ENCODE results near the gene IFT81.
A peak's percentile ranks its signal among the peaks of the same experiment; 100 is the strongest.
"Not testable (repeated sequence)": the region's sequence is repeated elsewhere in the genome, so short reads cannot be mapped to it uniquely, and the experiment has no call there.

IFT81 gene, protein sequence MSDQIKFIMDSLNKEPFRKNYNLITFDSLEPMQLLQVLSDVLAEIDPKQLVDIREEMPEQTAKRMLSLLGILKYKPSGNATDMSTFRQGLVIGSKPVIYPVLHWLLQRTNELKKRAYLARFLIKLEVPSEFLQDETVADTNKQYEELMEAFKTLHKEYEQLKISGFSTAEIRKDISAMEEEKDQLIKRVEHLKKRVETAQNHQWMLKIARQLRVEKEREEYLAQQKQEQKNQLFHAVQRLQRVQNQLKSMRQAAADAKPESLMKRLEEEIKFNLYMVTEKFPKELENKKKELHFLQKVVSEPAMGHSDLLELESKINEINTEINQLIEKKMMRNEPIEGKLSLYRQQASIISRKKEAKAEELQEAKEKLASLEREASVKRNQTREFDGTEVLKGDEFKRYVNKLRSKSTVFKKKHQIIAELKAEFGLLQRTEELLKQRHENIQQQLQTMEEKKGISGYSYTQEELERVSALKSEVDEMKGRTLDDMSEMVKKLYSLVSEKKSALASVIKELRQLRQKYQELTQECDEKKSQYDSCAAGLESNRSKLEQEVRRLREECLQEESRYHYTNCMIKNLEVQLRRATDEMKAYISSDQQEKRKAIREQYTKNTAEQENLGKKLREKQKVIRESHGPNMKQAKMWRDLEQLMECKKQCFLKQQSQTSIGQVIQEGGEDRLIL

DNA sequence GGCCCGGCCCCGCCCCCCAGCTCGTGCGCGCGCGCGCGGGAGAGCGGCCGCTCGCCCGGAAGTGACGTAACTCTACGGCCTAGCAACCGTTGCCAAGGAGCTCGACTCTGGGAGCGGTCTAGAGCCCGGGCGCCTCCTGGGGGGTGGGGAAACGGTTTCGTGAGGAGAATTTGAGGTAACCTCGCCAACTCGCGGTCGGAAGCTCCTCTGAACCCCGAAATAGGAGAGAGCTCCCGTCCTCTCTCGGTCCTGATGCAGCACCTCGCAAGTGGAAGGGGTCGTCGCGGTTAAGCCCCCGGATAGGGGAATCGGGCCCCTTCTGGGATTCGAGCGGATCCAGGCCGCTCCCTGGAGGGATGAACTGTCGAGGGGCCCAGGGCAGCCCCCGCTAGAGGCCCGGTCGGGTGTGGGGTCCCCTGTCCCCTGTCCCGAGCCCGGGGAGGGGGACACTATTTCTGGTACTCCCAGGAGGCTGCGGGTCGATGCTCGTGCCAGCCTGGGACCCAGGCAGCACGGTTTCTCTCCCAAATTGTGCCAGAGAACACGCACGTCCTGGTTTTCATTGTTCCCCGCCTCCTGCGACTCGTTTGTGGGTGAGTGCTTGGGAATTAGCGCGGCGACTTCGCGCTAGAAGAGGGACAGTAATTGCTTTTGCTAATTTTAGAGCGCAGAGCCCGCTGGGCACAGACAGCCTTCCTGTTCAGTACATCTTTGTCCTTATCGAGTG, at the start of gene IFT81:
Gene IFT81 (plus strand): TSS at position 89 of the 727 bp plus-strand sequence. CDS start 3,024 bp downstream, outside the sequence.
- peak; percentile 95 for DNase-seq (ENCODE audit: low spot score)

DNA sequence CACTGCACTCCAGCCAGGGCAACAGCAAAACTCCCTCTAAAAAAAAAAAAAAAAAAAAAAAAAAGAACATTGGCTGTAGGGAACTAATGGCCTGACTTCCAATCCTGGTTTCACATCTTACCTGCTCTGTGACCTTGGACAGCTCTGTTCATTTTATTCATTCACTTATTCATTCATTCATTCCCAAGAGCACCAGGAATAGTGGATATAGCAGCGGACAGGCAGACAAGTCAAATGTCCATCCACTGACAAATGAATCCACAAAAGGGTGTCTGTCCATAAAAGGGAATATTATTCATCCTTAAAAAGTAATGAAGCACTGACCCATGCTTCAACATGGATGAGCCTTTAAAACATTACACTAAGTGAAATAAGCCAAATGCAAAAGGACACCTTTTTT, 48.3 kb upstream of the IFT81 start:
- no peak for DNase-seq (ENCODE audit: low spot score)
- no peak for FAIRE-seq

More for the DNA sequence above, at the start of gene IFT81:
- FAIRE-seq = no peak

DNA sequence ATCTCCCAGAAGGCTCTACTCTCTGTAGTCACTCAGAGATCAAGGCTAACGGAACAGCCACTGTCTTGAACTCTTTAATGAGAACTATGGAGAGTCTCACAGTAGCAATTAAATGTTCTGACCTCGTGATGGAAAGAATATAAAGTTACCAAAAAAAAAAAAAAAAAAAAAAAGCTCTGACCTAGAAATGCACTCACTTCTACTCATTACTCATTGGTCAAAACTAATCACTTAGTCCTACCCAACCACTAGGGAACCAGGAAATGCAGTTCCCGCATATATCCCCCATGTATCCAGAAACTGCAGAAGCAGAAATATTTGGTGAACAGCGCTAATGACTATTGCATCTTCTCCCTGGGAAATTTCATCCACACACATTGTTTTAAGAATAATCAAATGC, 46.4 kb upstream of the IFT81 start:
- DNase-seq (ENCODE audit: low spot score) (no peak), FAIRE-seq (no peak)

- DNase-seq (ENCODE audit: low spot score) (no peak), FAIRE-seq (no peak)
These were observed 44.4 kb upstream of the IFT81 start for GRCh38 chr12:110079477-110080400.

- DNase-seq (ENCODE audit: low spot score) (no peak), FAIRE-seq (no peak)
These were observed 43.7 kb upstream of the IFT81 start for GRCh38 chr12:110080410-110080809.

DNA sequence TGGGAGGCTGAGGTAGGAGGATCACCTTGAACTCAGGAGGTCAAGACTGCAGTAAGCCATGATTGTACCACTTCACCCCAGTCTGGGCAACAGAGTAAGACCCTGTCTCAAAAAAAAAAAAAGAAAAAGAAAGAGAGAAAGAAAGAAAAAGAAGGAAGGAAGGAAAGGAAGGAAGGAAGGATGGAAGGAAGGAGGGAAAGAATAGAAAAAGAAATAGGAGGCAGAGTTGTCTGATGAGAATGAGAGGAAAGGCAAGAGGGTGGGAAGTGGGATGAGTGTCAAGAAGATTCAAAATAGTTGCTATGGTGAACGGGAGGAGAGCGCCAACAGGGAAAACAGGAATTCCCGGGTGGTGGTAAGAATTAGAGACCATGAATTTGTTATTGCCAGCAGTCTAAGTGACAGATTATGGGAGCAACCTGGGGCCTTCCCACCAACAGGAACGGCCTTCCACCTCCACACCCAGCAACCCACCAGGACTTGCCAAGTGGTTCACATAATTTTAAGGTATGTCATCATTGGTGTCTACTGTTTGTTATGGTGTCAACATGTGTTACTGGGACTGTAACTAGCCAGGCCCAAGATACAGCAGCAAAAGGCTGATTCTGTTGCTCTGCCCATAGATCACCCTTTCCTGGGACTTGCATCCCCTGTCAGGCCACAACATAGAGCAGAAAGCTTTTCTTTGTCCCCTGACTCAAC, 39.7 kb upstream of the IFT81 start:
- no peak for FAIRE-seq

GRCh38 chr12:110088216-110088615, 35.9 kb upstream of the IFT81 start:
- DNase-seq (ENCODE audit: low spot score); FAIRE-seq: not testable (repeated sequence)

More for the DNA sequence above, 39.7 kb upstream of the IFT81 start:
- no peak for DNase-seq (ENCODE audit: low spot score)

DNA sequence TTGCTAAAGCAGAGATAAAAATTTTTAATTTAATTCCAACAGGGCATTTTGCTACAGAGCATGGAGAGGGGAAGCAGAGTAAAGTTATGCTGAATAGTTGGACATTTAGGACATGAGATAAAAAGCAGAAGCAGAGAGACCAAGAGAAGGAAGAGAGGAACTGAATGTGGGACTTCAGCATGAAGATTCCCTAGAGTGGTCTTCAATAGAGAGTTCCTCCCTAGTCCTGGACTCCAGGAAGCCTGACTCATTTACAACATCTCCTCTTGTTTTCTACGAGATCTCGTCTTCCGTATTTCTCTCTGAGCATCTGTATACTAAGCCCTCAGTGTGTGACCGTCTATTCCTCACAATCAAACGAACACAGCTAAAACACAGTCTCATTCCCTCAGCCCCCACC, 35.2 kb upstream of the IFT81 start:
- no peak for FAIRE-seq
- DNase-seq (ENCODE audit: low spot score) = no peak

DNA sequence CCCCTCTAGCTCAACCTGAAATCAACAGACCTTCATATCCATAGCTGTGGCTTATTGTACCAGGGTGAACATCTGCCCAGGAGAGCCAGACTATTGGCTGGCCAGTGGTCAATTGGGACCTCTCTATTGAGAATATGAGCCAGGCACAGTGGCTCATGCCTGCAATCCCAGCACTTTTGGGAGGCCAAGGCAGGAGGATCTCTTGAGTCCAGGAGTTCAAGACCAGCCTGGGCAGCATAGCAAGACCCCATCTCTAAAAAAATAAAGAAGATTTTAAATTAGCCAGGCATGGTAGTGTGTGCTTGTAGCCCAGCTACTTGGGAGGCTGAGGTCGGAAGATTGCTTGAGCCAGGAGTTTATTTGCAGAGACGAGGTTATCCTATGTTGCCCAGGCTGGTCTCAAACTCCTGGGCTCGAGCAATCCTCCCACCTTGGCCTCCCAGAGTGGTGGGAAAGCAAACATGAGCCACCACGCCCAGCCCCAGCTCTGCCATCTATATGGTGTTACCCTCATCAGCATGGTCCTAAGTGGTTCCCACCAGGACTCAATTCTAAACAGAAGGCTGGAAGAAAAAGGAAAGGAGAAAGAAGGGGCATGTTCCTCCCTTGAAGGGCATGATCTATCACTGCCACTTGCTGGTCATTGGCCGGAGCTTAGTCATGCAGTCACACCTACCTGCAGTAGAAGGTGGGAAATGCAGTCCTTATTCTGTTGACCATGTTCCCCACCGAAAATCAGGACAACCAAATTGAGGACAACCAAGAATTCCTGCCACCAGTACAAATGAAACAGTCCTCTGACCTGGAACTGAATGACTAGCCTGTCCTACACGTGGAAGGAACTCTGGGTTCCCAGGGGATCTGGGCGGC, 33.7 kb upstream of the IFT81 start:
- DNase-seq (ENCODE audit: low spot score) = no peak
- no peak for FAIRE-seq

- FAIRE-seq = no peak
- DNase-seq (ENCODE audit: low spot score) = no peak
These were observed 32.9 kb upstream of the IFT81 start for GRCh38 chr12:110091136-110091711.

DNA sequence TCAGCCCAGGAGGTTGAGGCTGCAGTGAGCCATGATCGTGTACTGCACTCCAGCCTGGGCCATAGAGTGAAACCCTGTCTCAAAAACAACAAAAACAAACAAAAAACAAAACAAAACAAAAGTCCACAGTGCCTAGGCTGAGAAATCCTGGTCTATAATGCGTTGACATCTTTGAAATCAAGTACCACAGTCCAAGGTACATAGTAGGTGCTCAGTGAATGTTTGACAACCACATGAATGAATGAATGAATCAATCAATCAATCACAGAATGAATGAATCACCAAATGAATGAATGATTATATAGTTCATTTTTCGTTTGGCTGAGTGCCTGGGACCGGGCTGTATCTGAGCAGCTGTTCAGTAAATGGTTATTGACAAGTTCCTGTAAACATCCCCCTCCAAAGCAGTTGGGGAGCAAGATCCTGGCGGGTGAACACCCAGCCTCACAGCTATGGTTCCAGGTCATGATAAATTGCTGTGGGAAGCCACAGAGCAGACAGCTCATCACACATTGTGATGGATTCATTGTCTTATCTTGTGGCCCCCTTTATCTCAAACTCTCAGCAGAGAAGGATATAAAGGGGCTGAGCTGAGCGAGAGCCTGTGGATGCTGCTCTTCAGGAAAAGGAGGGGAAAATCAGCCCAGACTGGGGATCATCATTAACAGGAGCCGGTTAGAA, 30.4 kb upstream of the IFT81 start:
- FAIRE-seq (no peak), DNase-seq (ENCODE audit: low spot score) (no peak)

- no peak for FAIRE-seq
These were observed 23.7 kb upstream of the IFT81 start for GRCh38 chr12:110100315-110100970.

GRCh38 chr12:110102255-110102654, 21.9 kb upstream of the IFT81 start:
- FAIRE-seq = no peak

More at GRCh38 chr12:110100315-110100970, 23.7 kb upstream of the IFT81 start:
- peak; percentile 40 for DNase-seq (ENCODE audit: low spot score)

DNA sequence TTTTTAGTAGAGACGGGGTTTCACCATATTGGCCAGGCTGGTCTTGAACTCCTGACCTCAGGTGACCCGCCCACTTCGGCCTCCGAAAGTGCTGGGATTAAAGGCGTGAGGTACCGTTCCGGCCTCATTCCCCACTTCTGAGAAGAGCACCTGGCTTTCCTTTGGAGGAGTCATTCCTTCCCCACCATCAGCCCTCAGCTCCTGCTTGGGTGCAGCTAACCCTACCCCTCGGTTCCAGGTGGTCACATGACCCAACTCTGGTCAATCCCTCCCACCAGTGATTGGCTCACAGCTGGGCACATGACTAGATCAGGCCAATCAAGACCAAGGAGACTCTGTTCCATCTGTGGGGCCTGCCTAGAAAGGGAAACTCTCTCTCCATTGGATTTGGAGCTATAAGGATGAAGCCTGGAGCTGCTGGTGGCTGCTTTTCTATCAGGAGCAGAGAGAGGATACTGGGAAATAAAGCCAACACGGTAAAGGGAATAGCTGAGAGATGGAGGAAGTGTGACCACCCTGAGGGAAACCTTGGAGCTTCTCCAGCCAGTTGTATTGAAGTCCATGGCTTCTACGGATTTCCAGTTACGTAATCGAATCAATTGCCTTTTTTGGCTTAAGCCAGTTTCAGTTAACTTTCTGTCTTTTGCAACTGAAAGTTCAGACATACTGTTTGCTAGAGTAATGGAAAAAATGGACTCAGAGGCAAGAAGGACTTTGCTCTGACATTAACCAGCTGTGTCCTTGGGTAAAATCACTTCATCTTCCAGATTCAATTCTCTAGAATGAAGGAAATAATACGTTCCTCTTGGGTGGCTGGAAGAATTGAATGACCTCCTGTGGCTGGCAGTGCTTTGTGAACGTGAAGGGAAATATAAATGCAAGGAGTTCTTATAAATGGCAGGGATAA, 19.7 kb upstream of the IFT81 start:
- no peak for FAIRE-seq

More at GRCh38 chr12:110102255-110102654, 21.9 kb upstream of the IFT81 start:
- peak; percentile 57 for DNase-seq (ENCODE audit: low spot score)

GRCh38 chr12:110105159-110105558, 19.0 kb upstream of the IFT81 start:
- FAIRE-seq (no peak), DNase-seq (ENCODE audit: low spot score) (no peak)

More for the DNA sequence above, 19.7 kb upstream of the IFT81 start:
- no peak for DNase-seq (ENCODE audit: low spot score)

GRCh38 chr12:110105986-110106385, 18.2 kb upstream of the IFT81 start:
- FAIRE-seq (no peak), DNase-seq (ENCODE audit: low spot score) (no peak)

All from urothelium cell line (cell line).